Fibroblast of the aortic adventitia (primary cell): ENCODE results near the gene FGGY. TPM values are rescaled to one million over a fixed set of nuclear protein-coding genes. Genes with fewer than 3 reads are reported as not detected.

Source experiments
- DNase-seq: peaks from one replicate; pipeline ENCODE4 v3.0.0-alpha.2; 2010; ENCODE audit warnings: low read depth
- H3K4me3 ChIP-seq: 2 replicates; pipeline ENCODE4 v1.5.1; 2011; ENCODE audit warnings: low read depth, mild to moderate bottlenecking, control low read depth, low read length, moderate library complexity
- CTCF ChIP-seq: IDR thresholded peaks from 2 replicates; pipeline ENCODE4 v1.5.1; 2011; ENCODE audit warnings: mild to moderate bottlenecking, low read length, control low read depth, inconsistent platforms; ENCODE audit not compliant: insufficient read depth
- total RNA-seq: library from RNA; depleted of rRNA; stranded (reverse); fragments of >200 nt; gene quantifications from 2 replicates; pipeline ENCODE4 v1.2.3, GENCODE V29; 2012; ENCODE audit warnings: low replicate concordance

Gene FGGY
- total RNA-seq, 1 donor, result 17.5 TPM

- no peak for DNase-seq
- no peak for TF ChIP-seq CTCF
- no peak overlapping the region for H3K4me3 ChIP-seq
Observed at GRCh38 chr1:59356627-59357026, 59.7 kb downstream of the FGGY start.

- TF ChIP-seq CTCF, result no peak
- DNase-seq, result no peak
- no peak overlapping the region for H3K4me3 ChIP-seq
Observed at GRCh38 chr1:59357645-59358320, 60.9 kb downstream of the FGGY start.

GRCh38 chr1:59359325-59359724, 62.4 kb downstream of the FGGY start:
- no peak for DNase-seq
- no peak for TF ChIP-seq CTCF
- no peak overlapping the region for H3K4me3 ChIP-seq

- TF ChIP-seq CTCF, result no peak
- peak; percentile 93 for DNase-seq
- H3K4me3 ChIP-seq, result no peak overlapping the region
Observed at GRCh38 chr1:59360170-59360569, 63.3 kb downstream of the FGGY start.

GRCh38 chr1:59360729-59361128, 63.8 kb downstream of the FGGY start:
- no peak for DNase-seq
- H3K4me3 ChIP-seq, result no peak overlapping the region
- no peak for TF ChIP-seq CTCF

GRCh38 chr1:59361766-59362165, 64.9 kb downstream of the FGGY start:
- peak; percentile 32 for DNase-seq
- H3K4me3 ChIP-seq, result no peak overlapping the region
- TF ChIP-seq CTCF, result no peak

- no peak for DNase-seq
- TF ChIP-seq CTCF, result no peak
- no peak overlapping the region for H3K4me3 ChIP-seq
Observed at GRCh38 chr1:59364037-59364436, 67.1 kb downstream of the FGGY start.
